ENCODE results near the gene ARID1A. TPM values are rescaled to one million over a fixed set of nuclear protein-coding genes. Genes with fewer than 3 reads are reported as not detected.

The ARID1A gene
- total and polyA plus RNA-seq, 2 of the 8 experiments (the other 6 are each of a cell fraction or from before 2014, with no cell fraction given): 52.1 to 103 TPM

GRCh38 chr1:26747048-26747447, 51.2 kb downstream of the ARID1A start:
- DNase-seq (ENCODE audit: low read depth in 1 of 2, low spot score in 2 of 2) (no peak), FAIRE-seq (no peak)
- no peak overlapping the region for H3K4me2 ChIP-seq (ENCODE audit: insufficient read depth in 1 of 2, low read depth in 2 of 2, low read length in 2 of 2)
- no peak overlapping the region for H2BK15ac ChIP-seq (ENCODE audit: low read length)
- H3K27ac ChIP-seq (ENCODE audit: low read depth, low read length): no peak overlapping the region
- H3K56ac ChIP-seq (replicated peaks; ENCODE audit: insufficient read length, low read depth, low read length): no peak overlapping the region
- CTCF ChIA-PET (ENCODE audit: partially characterized antibody): interaction anchor here (1.0 to 1.1 kb wide), 2 partner anchors 14 to 132 kb away, joined by 3 read pairs; no protein-coding TSS in a partner anchor
- H4K20me1 ChIP-seq (replicated peaks in 1 of 2; ENCODE audit: control insufficient read depth in 1 of 2, insufficient read depth in 2 of 2, low read length in 2 of 2): peaks cover 9 to 27% of the 10 kb centered on the region in 2 experiments
- H3K79me1 ChIP-seq (ENCODE audit: low read depth, low read length): peaks cover 12% of the 10 kb centered on the region
- no peak overlapping the region for H3K4me3 ChIP-seq (ENCODE audit: extremely low read depth in 1 of 4, insufficient read depth in 2 of 4, low read depth in 3 of 4, low read length in 4 of 4)
- no peaks in the 10 kb centered on the region for H3K9me3 ChIP-seq (ENCODE audit: insufficient read depth in 2 of 2, low read depth in 1 of 2, low read length in 1 of 2)
- H2BK5ac ChIP-seq (ENCODE audit: low read depth, low read length): no peak overlapping the region
- H3K4me1 ChIP-seq (replicated peaks in 1 of 4; ENCODE audit: control insufficient read depth in 3 of 4, insufficient read depth in 4 of 4, low read length in 3 of 4): peaks cover 0 to 8% (median 2%) of the 10 kb centered on the region in 4 experiments; a peak in 1 of 7 replicates
- no peak overlapping the region for H4K91ac ChIP-seq (replicated peaks; ENCODE audit: insufficient read length, low read length)
- no peak overlapping the region for H3K23ac ChIP-seq (ENCODE audit: insufficient read length)
- H3K18ac ChIP-seq (ENCODE audit: extremely low read depth, low read length): no peak overlapping the region
- POLR2A ChIA-PET (ENCODE audit: partially characterized antibody): interaction anchor here (1.1 to 1.2 kb wide), 2 partner anchors 24 to 134 kb away, joined by 3 to 4 read pairs; no protein-coding TSS in a partner anchor
- no peak overlapping the region for H2AFZ ChIP-seq (ENCODE audit: low read length)
- H2AK5ac ChIP-seq (ENCODE audit: low read depth, low read length): no peak overlapping the region
- no peak overlapping the region for H4K5ac ChIP-seq (ENCODE audit: insufficient read length, low read depth, low read length)
- H3K27me3 ChIP-seq (replicated peaks in 1 of 4; ENCODE audit: control insufficient read depth in 3 of 4, extremely low read depth in 1 of 4, insufficient read depth in 3 of 4, low read length in 3 of 4): no peaks in the 10 kb centered on the region
- no peak overlapping the region for H2BK120ac ChIP-seq (replicated peaks; ENCODE audit: low read depth, low read length)
- peaks cover 0 to 77% of the 10 kb centered on the region in 2 experiments; a peak in 3 of 4 replicates for H3K79me2 ChIP-seq (ENCODE audit: control insufficient read depth in 1 of 2, insufficient read depth in 2 of 2, low read length in 2 of 2)
- no peak overlapping the region for H4K8ac ChIP-seq (ENCODE audit: extremely low read depth, insufficient read depth, low read length)
- H3K4ac ChIP-seq (replicated peaks; ENCODE audit: insufficient read length, low read depth, low read length): no peak overlapping the region
- H3K36me3 ChIP-seq (ENCODE audit: control insufficient read depth in 2 of 4, insufficient read depth in 4 of 4, low read length in 3 of 4): peaks cover 19 to 59% (median 38%) of the 10 kb centered on the region in 4 experiments
- H2BK20ac ChIP-seq (ENCODE audit: low read length): no peak overlapping the region
- WGBS, 2 experiments (ENCODE audit: extremely low coverage in 1 of 2, insufficient coverage in 1 of 2, insufficient read length in 1 of 2, insufficient replicate concordance in 2 of 2, low coverage in 1 of 2, low lambda C conversion rate in 2 of 2, missing lambda C conversion rate in 1 of 2): 92% methylated on average over 5 of the region's 5 CpGs; no CpG with 5 or more reads in 1 of the 2 experiments
- no peak for TF ChIP-seq ATF2 (IDR thresholded peaks at IDR 0.05; ENCODE audit: low read length)
- TF ChIP-seq MAX (IDR thresholded peaks at IDR 0.05): no peak
- TF ChIP-seq POLR2AphosphoS5 (IDR thresholded peaks at IDR 0.05; ENCODE audit: low read depth, low read length): no peak
- TF ChIP-seq TAF1 (IDR thresholded peaks at IDR 0.05; ENCODE audit: low read depth, low read length): no peak
- TF ChIP-seq RAD21 (IDR thresholded peaks at IDR 0.05 in 1 of 2, conservative IDR thresholded peaks at IDR 0.05 in 1 of 2; ENCODE audit: low read depth in 2 of 2, low read length in 2 of 2): no peak
- no peak for TF ChIP-seq SAP30 (IDR thresholded peaks at IDR 0.05; ENCODE audit: insufficient read depth, insufficient replicate concordance, low read length)
- no peak overlapping the region for H3K9ac ChIP-seq (replicated peaks in 1 of 4; ENCODE audit: extremely low read depth in 1 of 4, low read depth in 3 of 4, low read length in 3 of 4)
- no peak overlapping the region for H2BK12ac ChIP-seq (ENCODE audit: low read depth, low read length)
- no peaks in the 10 kb centered on the region for H3K23me2 ChIP-seq (ENCODE audit: low read depth, low read length)
- H3K14ac ChIP-seq (ENCODE audit: insufficient read length): no peak overlapping the region

Data from H1 (cell line).